SK-N-MC (cell line): ENCODE measurements around the gene TSR1.

Source experiments
- DNase-seq: peaks from one replicate; pipeline ENCODE4 v3.0.0-alpha.2; 2011; ENCODE audit warnings: low read depth, low spot score
- H3K27ac ChIP-seq: fragments of 200-600 bp; sonication (generic); 2 replicates; pipeline ENCODE4 v1.5.1; 2016; ENCODE audit warnings: mixed run types
- H3K36me3 ChIP-seq: fragments of 200-600 bp; sonication (generic); 2 replicates; pipeline ENCODE4 v1.6.1; 2017; ENCODE audit warnings: antibody characterized with exemption, low read length, mixed read lengths; ENCODE audit not compliant: insufficient read depth
- H3K4me3 ChIP-seq: fragments of 200-600 bp; sonication (generic); 2 replicates; pipeline ENCODE4 v1.5.1; 2016
- H3K9ac ChIP-seq: fragments of 200-600 bp; sonication (generic); 2 replicates; pipeline ENCODE4 v1.8.0; 2017; ENCODE audit warnings: mixed run types, mixed read lengths; ENCODE audit not compliant: insufficient read length
- H3K9me3 ChIP-seq: fragments of 200-600 bp; sonication (generic); 2 replicates; pipeline ENCODE4 v1.6.1; 2017; ENCODE audit warnings: low read depth, mild to moderate bottlenecking, antibody characterized with exemption, low read length, moderate library complexity, mixed read lengths
- EZH2 ChIP-seq: fragments of 200-600 bp; sonication (generic); IDR thresholded peaks from one replicate; pipeline ENCODE4 v1.6.1; 2017; ENCODE audit warnings: antibody characterized with exemption
- FOXP2 ChIP-seq: optimal IDR thresholded peaks from 2 replicates; pipeline ENCODE3; 2011; ENCODE audit warnings: mild to moderate bottlenecking, moderate library complexity; ENCODE audit not compliant: insufficient read depth; ENCODE audit errors: extremely low read length, control extremely low read depth
- POLR2AphosphoS5 ChIP-seq: IDR thresholded peaks from 2 replicates; pipeline ENCODE4 v1.6.1; 2012; ENCODE audit warnings: mild to moderate bottlenecking, low read depth, low read length, borderline replicate concordance

The TSR1 gene

DNA sequence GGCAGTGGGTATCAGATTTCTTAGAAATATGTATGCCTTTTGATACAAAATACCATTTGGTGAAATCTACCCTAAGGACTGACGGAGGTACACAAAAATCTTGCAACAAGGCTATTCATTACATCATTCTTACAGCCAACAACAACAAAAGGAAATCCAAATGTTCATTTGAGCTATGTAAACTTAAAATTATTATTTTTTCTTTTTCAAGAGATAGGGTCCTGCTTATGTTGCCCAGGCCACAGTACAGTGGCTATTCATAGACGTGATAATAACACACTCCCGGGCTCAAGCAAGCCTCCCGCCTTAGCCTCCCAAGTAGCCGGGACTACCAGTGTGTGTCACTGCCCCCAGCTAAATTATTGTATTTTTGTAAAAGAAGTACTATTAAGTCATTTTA lies 23.5 kb downstream of the TSR1 start:
- no peak for TF ChIP-seq EZH2
- TF ChIP-seq FOXP2, result no peak
- no peak for TF ChIP-seq POLR2AphosphoS5
- Histone ChIP-seq H3K9ac (no peak overlapping the region), H3K27ac (peak overlapping the region; percentile 21; the same call in 1 of the 2 replicates), H3K36me3 (no peaks in the 10 kb centered on the region), H3K9me3 (no peaks in the 10 kb centered on the region), H3K4me3 (no peak overlapping the region)
- DNase-seq, result no peak

DNA sequence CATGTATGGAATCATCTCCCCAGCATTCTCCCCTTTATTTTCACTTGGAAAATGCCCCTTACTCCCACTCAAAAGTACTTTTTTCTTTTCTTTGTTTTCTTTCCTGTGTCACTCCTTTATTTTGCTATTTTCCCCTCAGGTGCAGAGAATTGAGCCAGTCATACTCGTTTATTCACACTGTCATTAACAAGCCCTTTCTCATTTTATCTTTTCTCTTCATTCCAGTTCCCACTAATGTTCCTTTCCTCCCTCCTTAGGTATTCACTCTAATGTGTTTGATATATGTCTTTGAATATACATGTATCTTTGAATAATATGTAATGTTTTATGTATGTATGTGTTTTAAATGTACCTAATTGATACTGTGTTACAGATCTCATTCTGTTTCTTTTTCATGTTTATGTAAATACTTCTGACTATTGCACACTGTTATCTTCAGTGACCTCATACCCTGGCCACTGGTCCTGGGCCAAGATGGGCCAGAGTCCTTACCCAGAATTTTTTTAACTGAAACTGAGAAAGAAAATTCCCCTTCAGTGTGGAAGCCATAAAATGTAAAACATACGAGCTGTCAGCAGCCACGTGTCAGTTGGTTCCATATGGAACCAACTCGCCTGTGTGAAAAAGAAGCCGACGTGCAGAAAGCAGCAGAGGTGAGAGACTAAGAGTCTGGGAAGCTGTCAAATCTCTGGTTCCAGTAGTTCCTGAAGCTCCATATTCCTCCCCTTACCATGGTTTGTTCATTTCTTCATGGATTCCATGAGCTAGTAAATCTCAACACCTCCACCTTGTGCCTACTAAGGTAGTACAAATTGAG lies 26.7 kb downstream of the TSR1 start:
- H3K9ac ChIP-seq, result no peak overlapping the region
- no peak overlapping the region for H3K4me3 ChIP-seq
- no peaks in the 10 kb centered on the region for H3K9me3 ChIP-seq
- no peaks in the 10 kb centered on the region for H3K36me3 ChIP-seq
- H3K27ac ChIP-seq, result peak overlapping the region; percentile 50; the same call in 1 of the 2 replicates
- DNase-seq, result no peak
- TF ChIP-seq EZH2, result no peak

DNA sequence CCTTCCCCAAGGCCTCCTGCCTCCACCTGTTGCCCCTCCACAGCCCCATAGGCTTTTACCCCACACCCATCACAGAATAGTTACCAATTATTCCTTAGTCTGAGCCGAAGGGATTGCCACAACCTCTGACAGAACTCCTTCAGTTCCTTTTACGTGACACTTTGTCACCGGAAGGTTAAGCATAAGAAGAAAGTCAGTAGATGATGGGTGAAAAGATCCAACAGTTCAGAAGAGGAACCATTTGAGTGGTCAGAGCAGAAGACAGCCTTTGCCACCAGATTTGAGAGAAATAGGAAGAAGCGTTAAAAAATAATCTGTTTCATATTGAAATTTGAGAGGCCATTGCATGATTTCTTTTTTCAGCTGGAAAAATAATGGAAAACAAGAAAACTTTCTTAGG lies 31.3 kb downstream of the TSR1 start:
- Histone ChIP-seq H3K9me3 (no peaks in the 10 kb centered on the region), H3K27ac (0 out of 2 replicates have a peak overlapping the region, but pooled peaks have one; percentile 25), H3K4me3 (no peak overlapping the region; the same call in 1 of the 2 replicates), H3K9ac (no peak overlapping the region), H3K36me3 (peaks cover 6% of the 10 kb centered on the region; the same call in 1 of the 2 replicates)
- no peak for DNase-seq
- TF ChIP-seq EZH2, result no peak

DNA sequence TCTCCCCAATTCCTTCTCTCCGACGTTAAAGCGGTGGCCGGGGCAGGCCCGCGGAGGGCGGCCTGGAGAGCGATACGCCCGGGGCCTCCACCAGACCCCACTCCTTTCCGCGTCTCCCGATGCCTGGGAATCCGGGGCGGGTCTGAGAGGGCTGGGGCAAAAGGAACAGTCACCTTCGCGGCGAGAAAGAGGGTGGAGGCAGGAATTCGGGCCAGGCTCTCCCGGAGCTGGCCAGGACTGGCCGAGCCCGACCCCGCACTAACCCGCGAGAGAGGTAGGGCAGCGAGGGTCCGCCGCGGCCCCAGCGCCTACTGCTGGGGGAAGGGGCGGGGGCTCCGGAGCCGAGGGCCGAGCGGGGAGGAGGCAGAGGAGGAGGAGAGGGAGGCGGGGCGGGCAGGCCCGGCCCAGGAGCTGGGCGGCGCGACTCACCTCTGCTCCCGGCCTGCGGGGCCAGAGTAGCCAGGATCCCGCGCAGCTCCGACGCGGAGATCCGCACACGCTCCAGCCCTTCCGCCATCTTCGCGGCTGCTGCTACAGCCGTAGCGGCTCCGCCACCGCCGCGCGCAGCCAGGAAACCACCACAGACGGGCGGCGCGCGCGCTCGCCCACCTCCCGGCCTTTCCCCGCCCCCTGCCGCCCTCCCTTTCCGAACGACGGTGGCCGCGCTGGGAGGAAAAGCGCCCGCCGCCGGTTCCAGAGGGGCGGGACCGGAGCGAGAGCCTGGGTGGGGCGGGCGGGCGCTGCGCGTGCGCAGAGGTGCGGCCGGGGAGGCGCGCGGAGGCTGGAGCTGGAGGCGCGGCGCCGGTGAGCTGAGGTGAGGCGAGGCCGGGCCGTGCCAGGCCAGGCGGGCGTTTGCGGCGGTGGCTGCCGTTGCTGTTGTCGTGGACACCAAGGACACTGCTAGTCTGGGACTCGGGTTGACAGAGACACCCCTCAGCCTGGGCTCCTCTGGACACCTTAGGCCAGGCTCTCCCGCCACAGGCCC lies 32.8 kb downstream of the TSR1 start, which contains the start of the genes SMG6 and SRR:
Gene SMG6 (minus strand): TSS at position 582 of the 985 bp plus-strand sequence. CDS start 65 bp downstream, at position 517.
Gene SRR (plus strand): TSS at position 747 of the 985 bp plus-strand sequence. CDS start 11,611 bp downstream, outside the sequence.
- peak within 1 kb of the TSS; percentile 82 for H3K27ac ChIP-seq
- DNase-seq, result no peak

DNA sequence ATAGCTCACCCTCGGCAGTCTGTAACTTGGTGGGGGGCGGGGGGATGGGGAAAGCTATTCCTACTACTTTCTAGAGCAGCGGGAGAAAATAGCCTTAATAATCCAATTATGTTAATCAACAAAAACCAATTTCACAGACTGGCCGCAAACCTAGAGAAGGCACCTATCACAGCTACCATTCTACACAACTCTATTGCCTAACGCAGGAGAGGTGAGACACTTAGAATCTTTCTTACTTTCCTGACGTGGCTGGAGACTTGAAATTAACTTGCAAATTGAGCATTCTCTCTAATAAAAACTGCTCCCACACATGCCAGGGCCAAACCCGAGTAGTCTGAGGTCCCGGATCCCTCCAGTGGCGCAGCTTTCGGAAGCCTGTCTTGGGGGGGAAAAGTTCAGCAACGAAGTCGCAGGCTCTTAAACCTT lies 33.5 kb downstream of the TSR1 start:
- H3K4me3 ChIP-seq, result peak overlapping the region; percentile 99
- TF ChIP-seq POLR2AphosphoS5 (no peak), FOXP2 (no peak)
- DNase-seq, result no peak
- H3K9me3 ChIP-seq, result no peaks in the 10 kb centered on the region
- H3K36me3 ChIP-seq, result peaks cover 22% of the 10 kb centered on the region
- peak overlapping the region; percentile 75 for H3K9ac ChIP-seq
- peak overlapping the region; percentile 26; the same call in 1 of the 2 replicates for H3K27ac ChIP-seq

More for the DNA sequence above, 32.8 kb downstream of the TSR1 start, which contains the start of the genes SMG6 and SRR:
- peak within 1 kb of the TSS; percentile 99 for H3K4me3 ChIP-seq
- no peaks in the 10 kb centered on the region for H3K9me3 ChIP-seq
- H3K36me3 ChIP-seq, result peaks cover 19% of the 10 kb centered on the region; the same call in 1 of the 2 replicates
- H3K9ac ChIP-seq, result peak within 1 kb of the TSS; percentile 87
- TF ChIP-seq FOXP2, result no peak
- TF ChIP-seq EZH2, result no peak
- TF ChIP-seq POLR2AphosphoS5, result peak; percentile 48; the same call in 1 of the 2 replicates

DNA sequence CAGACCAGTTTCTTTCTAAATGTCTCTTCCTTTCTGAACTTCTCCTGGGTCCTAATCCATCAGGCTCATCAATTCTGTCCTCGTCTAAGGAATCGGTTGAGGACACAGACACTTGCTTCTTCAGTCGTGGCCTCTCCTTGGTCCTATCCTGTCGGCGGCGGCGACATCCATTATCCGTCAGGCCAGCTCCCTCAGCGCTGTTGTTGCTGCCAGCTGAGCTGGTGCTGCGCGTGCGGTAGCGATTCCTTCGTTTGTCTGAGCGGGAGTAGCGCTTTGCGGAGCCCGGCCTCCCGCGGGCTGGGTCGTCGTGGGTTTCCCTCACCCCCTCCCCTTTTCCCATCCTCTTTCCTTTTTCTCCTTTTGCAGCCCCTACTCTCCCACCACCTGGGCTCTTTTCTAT lies 36.5 kb downstream of the TSR1 start:
- Histone ChIP-seq H3K4me3 (no peak overlapping the region), H3K9me3 (no peaks in the 10 kb centered on the region), H3K9ac (no peak overlapping the region), H3K36me3 (peaks cover 42% of the 10 kb centered on the region), H3K27ac (no peak overlapping the region)
- TF ChIP-seq EZH2, result no peak
- TF ChIP-seq FOXP2, result no peak
- TF ChIP-seq POLR2AphosphoS5, result no peak
- DNase-seq, result no peak

DNA sequence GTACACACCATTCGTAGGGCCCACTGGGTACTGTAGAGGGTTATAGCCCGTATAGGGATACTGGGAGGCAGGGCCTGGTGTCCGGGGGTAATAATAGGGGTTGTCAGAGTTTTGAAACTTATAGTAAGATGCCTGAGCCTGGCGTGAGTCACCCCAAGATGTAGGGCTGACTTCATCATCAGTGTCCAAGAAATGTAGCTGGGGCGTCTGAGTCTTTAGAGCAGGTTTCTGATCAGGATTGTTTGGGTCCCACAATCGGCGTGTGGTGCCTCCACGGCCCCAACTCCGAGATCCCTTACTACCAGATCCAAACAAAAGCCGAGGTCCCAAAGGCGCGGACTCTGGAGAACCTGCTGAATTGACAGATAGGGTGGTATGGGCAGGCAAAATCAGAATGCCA lies 37.1 kb downstream of the TSR1 start:
- TF ChIP-seq FOXP2, result no peak
- TF ChIP-seq EZH2, result no peak
- Histone ChIP-seq H3K4me3 (no peak overlapping the region), H3K36me3 (peaks cover 47% of the 10 kb centered on the region), H3K9me3 (no peaks in the 10 kb centered on the region), H3K9ac (no peak overlapping the region), H3K27ac (no peak overlapping the region)
- DNase-seq, result no peak

DNA sequence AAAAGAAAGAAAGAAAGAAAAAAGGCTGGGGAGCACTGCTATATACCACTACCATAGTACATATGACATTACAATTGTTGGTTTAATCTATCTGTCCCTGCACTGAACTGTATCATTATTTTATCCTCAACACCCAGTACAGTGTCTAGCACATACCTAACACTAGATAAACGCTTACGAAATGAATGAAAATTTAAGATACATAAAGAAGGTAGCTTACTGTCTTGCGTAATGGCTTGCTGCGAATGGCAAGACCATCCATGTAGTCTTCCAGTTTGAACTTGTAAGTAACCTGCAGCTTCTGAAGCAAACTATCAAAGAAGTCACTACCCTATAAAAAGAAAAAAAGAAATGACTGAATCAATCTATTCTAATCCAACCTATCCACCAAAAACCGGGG lies 39.2 kb downstream of the TSR1 start:
- H3K27ac ChIP-seq, result no peak overlapping the region
- no peaks in the 10 kb centered on the region for H3K9me3 ChIP-seq
- no peak overlapping the region for H3K9ac ChIP-seq
- no peak for DNase-seq
- no peak overlapping the region for H3K4me3 ChIP-seq
- TF ChIP-seq FOXP2, result no peak
- H3K36me3 ChIP-seq, result peaks cover 64% of the 10 kb centered on the region
